ENCODE data around the gene CBX1. TPM values are rescaled to one million over a fixed set of nuclear protein-coding genes. Genes with fewer than 3 reads are reported as not detected.

CBX1 gene
- total and polyA plus RNA-seq, 2 of the 4 experiments (the other 2 are of a cell fraction) = 35.0 to 54.9 TPM

DNA sequence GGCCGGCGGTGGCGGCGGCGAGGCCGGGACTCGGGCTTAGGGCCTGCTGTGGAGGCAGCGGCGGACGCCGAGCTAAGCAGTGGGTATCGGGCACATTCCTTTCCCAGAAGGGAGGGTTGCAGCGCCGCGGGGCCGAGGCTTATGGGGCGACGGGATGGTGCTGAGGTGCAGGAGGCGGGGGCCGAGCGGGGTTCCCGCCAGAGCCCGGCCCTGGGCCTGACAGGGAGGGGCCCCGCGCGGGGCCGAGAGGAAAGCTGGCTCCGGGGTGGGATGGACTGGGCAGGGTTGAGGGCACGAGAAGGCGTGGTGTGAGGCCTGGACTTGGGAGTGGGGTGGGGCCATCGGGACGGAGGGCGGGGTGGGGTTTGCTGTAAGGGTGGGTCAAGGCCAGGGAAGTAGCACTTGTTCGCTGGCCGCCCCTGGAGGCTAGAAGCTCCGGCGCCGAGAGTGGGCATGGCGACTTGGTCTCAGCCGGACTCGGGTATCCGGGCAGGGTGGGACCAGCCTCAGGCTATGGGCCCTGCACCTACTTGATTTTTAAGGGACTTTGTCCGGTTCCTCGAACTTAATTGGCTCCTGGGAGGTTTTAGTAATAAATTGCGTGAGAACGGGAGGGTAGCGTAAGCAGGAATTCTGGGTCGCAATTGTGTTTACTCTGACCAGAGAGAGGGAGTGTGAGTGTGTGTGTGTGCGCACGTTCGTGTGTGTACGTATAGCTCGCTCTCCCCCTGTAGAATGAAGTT is 52.7 kb downstream of the CBX1 start (continued):
- TF ChIP-seq, protein P1, sequence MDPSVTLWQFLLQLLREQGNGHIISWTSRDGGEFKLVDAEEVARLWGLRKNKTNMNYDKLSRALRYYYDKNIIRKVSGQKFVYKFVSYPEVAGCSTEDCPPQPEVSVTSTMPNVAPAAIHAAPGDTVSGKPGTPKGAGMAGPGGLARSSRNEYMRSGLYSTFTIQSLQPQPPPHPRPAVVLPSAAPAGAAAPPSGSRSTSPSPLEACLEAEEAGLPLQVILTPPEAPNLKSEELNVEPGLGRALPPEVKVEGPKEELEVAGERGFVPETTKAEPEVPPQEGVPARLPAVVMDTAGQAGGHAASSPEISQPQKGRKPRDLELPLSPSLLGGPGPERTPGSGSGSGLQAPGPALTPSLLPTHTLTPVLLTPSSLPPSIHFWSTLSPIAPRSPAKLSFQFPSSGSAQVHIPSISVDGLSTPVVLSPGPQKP (IDR thresholded peaks at IDR 0.05; ENCODE audit: borderline replicate concordance, low read depth, low read length) = no peak
- TF ChIP-seq RCOR1 (IDR thresholded peaks at IDR 0.05; ENCODE audit: insufficient replicate concordance, low read length) (no peak), MAFK (IDR thresholded peaks at IDR 0.05; ENCODE audit: low read depth, low read length) (no peak)
